GM21447 (cell line): ENCODE measurements around the gene SRPRA.
"Not testable (repeated sequence)": the region's sequence is repeated elsewhere in the genome, so short reads cannot be mapped to it uniquely, and the experiment has no call there.

Source experiments
- ATAC-seq: cut with Tn5 transposase; IDR thresholded peaks from one replicate; pipeline ENCODE4 v1.9.1; 2021; ENCODE audit not compliant: unreplicated experiment

SRPRA gene

GRCh38 chr11:126284829-126285228, 16.1 kb upstream of the SRPRA start:
- ATAC-seq = peak; percentile 47

GRCh38 chr11:126282736-126283591, 14.3 kb upstream of the SRPRA start, which contains the start of gene TIRAP:
TSS of gene TIRAP (plus strand) at chr11:126283093. CDS start at chr11:126290895, 7,802 bp downstream.
- ATAC-seq = peak; percentile 52

GRCh38 chr11:126282361-126282735, 13.7 kb upstream of the SRPRA start:
- ATAC-seq = no peak

GRCh38 chr11:126281666-126282175, 13.0 kb upstream of the SRPRA start:
- no peak for ATAC-seq

- ATAC-seq = no peak
Measured at GRCh38 chr11:126281245-126281644, 12.6 kb upstream of the SRPRA start.

GRCh38 chr11:126280595-126280994, 11.9 kb upstream of the SRPRA start:
- no peak for ATAC-seq

- no peak for ATAC-seq
Measured at GRCh38 chr11:126279191-126279590, 10.5 kb upstream of the SRPRA start.

- ATAC-seq = no peak
Measured at GRCh38 chr11:126277780-126278179, 9.1 kb upstream of the SRPRA start.

- no peak for ATAC-seq
Measured at GRCh38 chr11:126277322-126277721, 8.6 kb upstream of the SRPRA start.

- peak; percentile 1 for ATAC-seq
Measured at GRCh38 chr11:126268361-126268707, 361 bp downstream of the SRPRA start.

- no peak for ATAC-seq
Measured at GRCh38 chr11:126267650-126268049, 1.0 kb downstream of the SRPRA start.

- no peak for ATAC-seq
Measured at GRCh38 chr11:126265811-126266210, 2.9 kb downstream of the SRPRA start.

- no peak for ATAC-seq
Measured at GRCh38 chr11:126263489-126263888, 5.2 kb downstream of the SRPRA start.

GRCh38 chr11:126262216-126262615, 6.5 kb downstream of the SRPRA start:
- no peak for ATAC-seq

GRCh38 chr11:126257764-126258163, 10.9 kb downstream of the SRPRA start:
- ATAC-seq = no peak

- no peak for ATAC-seq
Measured at GRCh38 chr11:126257144-126257543, 11.6 kb downstream of the SRPRA start.

GRCh38 chr11:126256216-126256615, 12.5 kb downstream of the SRPRA start:
- no peak for ATAC-seq

GRCh38 chr11:126255507-126255906, 13.2 kb downstream of the SRPRA start:
- not testable (repeated sequence) for ATAC-seq

- no peak for ATAC-seq
Measured at GRCh38 chr11:126254819-126255218, 13.9 kb downstream of the SRPRA start.

GRCh38 chr11:126253265-126253664, 15.4 kb downstream of the SRPRA start:
- ATAC-seq = no peak

- ATAC-seq = no peak
Measured at GRCh38 chr11:126246636-126247035, 22.1 kb downstream of the SRPRA start.

- no peak for ATAC-seq
Measured at GRCh38 chr11:126233391-126233790, 35.3 kb downstream of the SRPRA start.

- no peak for ATAC-seq
Measured at GRCh38 chr11:126232683-126233082, 36.0 kb downstream of the SRPRA start.
